ENCODE data around the gene FKBP6.
"Not testable (repeated sequence)": the region's sequence is repeated elsewhere in the genome, so short reads cannot be mapped to it uniquely, and the experiment has no call there.

FKBP6 gene

GRCh38 chr7:73327922-73328321, at the start of gene FKBP6, which contains the start of gene TRIM50:
TSS of gene FKBP6 (plus strand) at chr7:73328161. CDS start at chr7:73328429, 268 bp downstream.
TSS of gene TRIM50 (minus strand) at chr7:73328082. CDS start at chr7:73324787, 3,295 bp downstream.
- peaks cover 0 to 24% (median 12%) of the 10 kb centered on the region in 5 donors for H3K4me1 ChIP-seq (ENCODE audit: control insufficient read depth in 5 of 5, insufficient read depth in 5 of 5, low read length in 5 of 5)
- H3K9ac ChIP-seq (ENCODE audit: low read length in 5 of 5); H3K27ac ChIP-seq (ENCODE audit: low read depth, low read length); H3K36me3 ChIP-seq (ENCODE audit: control insufficient read depth in 5 of 5, insufficient read depth in 5 of 5, low read length in 5 of 5); H3K4me3 ChIP-seq (ENCODE audit: low read depth in 1 of 5, low read length in 5 of 5); H3K9me3 ChIP-seq (ENCODE audit: control insufficient read depth in 5 of 5, low read length in 5 of 5); H3K27me3 ChIP-seq (ENCODE audit: control insufficient read depth in 5 of 5, insufficient read depth in 4 of 5, low read length in 5 of 5): not testable (repeated sequence)

- H3K4me3 ChIP-seq (ENCODE audit: low read depth in 1 of 5, low read length in 5 of 5); H3K27me3 ChIP-seq (ENCODE audit: control insufficient read depth in 5 of 5, insufficient read depth in 4 of 5, low read length in 5 of 5); H3K36me3 ChIP-seq (ENCODE audit: control insufficient read depth in 5 of 5, insufficient read depth in 5 of 5, low read length in 5 of 5); H3K9ac ChIP-seq (ENCODE audit: low read length in 5 of 5); H3K9me3 ChIP-seq (ENCODE audit: control insufficient read depth in 5 of 5, low read length in 5 of 5); H3K4me1 ChIP-seq (ENCODE audit: control insufficient read depth in 5 of 5, insufficient read depth in 5 of 5, low read length in 5 of 5); H3K27ac ChIP-seq (ENCODE audit: low read depth, low read length): not testable (repeated sequence)
These were observed 30.7 kb upstream of the FKBP6 start for GRCh38 chr7:73297235-73297634.

GRCh38 chr7:73297706-73298105, 30.3 kb upstream of the FKBP6 start:
- H3K4me1 ChIP-seq (ENCODE audit: control insufficient read depth in 5 of 5, insufficient read depth in 5 of 5, low read length in 5 of 5); H3K4me3 ChIP-seq (ENCODE audit: low read depth in 1 of 5, low read length in 5 of 5); H3K9ac ChIP-seq (ENCODE audit: low read length in 5 of 5); H3K36me3 ChIP-seq (ENCODE audit: control insufficient read depth in 5 of 5, insufficient read depth in 5 of 5, low read length in 5 of 5); H3K9me3 ChIP-seq (ENCODE audit: control insufficient read depth in 5 of 5, low read length in 5 of 5); H3K27ac ChIP-seq (ENCODE audit: low read depth, low read length); H3K27me3 ChIP-seq (ENCODE audit: control insufficient read depth in 5 of 5, insufficient read depth in 4 of 5, low read length in 5 of 5): not testable (repeated sequence)

- H3K9ac ChIP-seq (ENCODE audit: low read length in 5 of 5); H3K27ac ChIP-seq (ENCODE audit: low read depth, low read length); H3K27me3 ChIP-seq (ENCODE audit: control insufficient read depth in 5 of 5, insufficient read depth in 4 of 5, low read length in 5 of 5); H3K9me3 ChIP-seq (ENCODE audit: control insufficient read depth in 5 of 5, low read length in 5 of 5); H3K4me3 ChIP-seq (ENCODE audit: low read depth in 1 of 5, low read length in 5 of 5); H3K4me1 ChIP-seq (ENCODE audit: control insufficient read depth in 5 of 5, insufficient read depth in 5 of 5, low read length in 5 of 5): not testable (repeated sequence)
- H3K36me3 ChIP-seq (ENCODE audit: control insufficient read depth in 5 of 5, insufficient read depth in 5 of 5, low read length in 5 of 5), result peaks cover 0 to 22% (median 19%) of the 10 kb centered on the region in 5 donors
These were observed 28.1 kb upstream of the FKBP6 start for GRCh38 chr7:73299812-73300211.

GRCh38 chr7:73301108-73301507, 26.9 kb upstream of the FKBP6 start:
- H3K27ac ChIP-seq (ENCODE audit: low read depth, low read length); H3K9me3 ChIP-seq (ENCODE audit: control insufficient read depth in 5 of 5, low read length in 5 of 5); H3K4me1 ChIP-seq (ENCODE audit: control insufficient read depth in 5 of 5, insufficient read depth in 5 of 5, low read length in 5 of 5): not testable (repeated sequence)

GRCh38 chr7:73302846-73303245, 25.1 kb upstream of the FKBP6 start:
- not testable (repeated sequence) for H3K9ac ChIP-seq (ENCODE audit: low read length in 5 of 5); H3K27me3 ChIP-seq (ENCODE audit: control insufficient read depth in 5 of 5, insufficient read depth in 4 of 5, low read length in 5 of 5); H3K27ac ChIP-seq (ENCODE audit: low read depth, low read length); H3K9me3 ChIP-seq (ENCODE audit: control insufficient read depth in 5 of 5, low read length in 5 of 5); H3K4me3 ChIP-seq (ENCODE audit: low read depth in 1 of 5, low read length in 5 of 5); H3K4me1 ChIP-seq (ENCODE audit: control insufficient read depth in 5 of 5, insufficient read depth in 5 of 5, low read length in 5 of 5)
- H3K36me3 ChIP-seq (ENCODE audit: control insufficient read depth in 5 of 5, insufficient read depth in 5 of 5, low read length in 5 of 5), result peaks cover 0 to 40% (median 35%) of the 10 kb centered on the region in 5 donors

More at GRCh38 chr7:73301108-73301507, 26.9 kb upstream of the FKBP6 start:
- H3K36me3 ChIP-seq (ENCODE audit: control insufficient read depth in 5 of 5, insufficient read depth in 5 of 5, low read length in 5 of 5), result peaks cover 0 to 29% (median 24%) of the 10 kb centered on the region in 5 donors
- H3K27me3 ChIP-seq (ENCODE audit: control insufficient read depth in 5 of 5, insufficient read depth in 4 of 5, low read length in 5 of 5); H3K9ac ChIP-seq (ENCODE audit: low read length in 5 of 5); H3K4me3 ChIP-seq (ENCODE audit: low read depth in 1 of 5, low read length in 5 of 5): not testable (repeated sequence)

GRCh38 chr7:73303546-73303945, 24.4 kb upstream of the FKBP6 start:
- H3K27me3 ChIP-seq (ENCODE audit: control insufficient read depth in 5 of 5, insufficient read depth in 4 of 5, low read length in 5 of 5), result no peaks in the 10 kb centered on the region
- peaks cover 0 to 12% (median 9%) of the 10 kb centered on the region in 5 donors for H3K4me1 ChIP-seq (ENCODE audit: control insufficient read depth in 5 of 5, insufficient read depth in 5 of 5, low read length in 5 of 5)
- H3K36me3 ChIP-seq (ENCODE audit: control insufficient read depth in 5 of 5, insufficient read depth in 5 of 5, low read length in 5 of 5), result peaks cover 0 to 40% (median 35%) of the 10 kb centered on the region in 5 donors
- no peaks in the 10 kb centered on the region for H3K9me3 ChIP-seq (ENCODE audit: control insufficient read depth in 5 of 5, low read length in 5 of 5)
- no peak overlapping the region for H3K9ac ChIP-seq (ENCODE audit: low read length in 5 of 5)
- no peak overlapping the region for H3K4me3 ChIP-seq (ENCODE audit: low read depth in 1 of 5, low read length in 5 of 5)
- H3K27ac ChIP-seq (ENCODE audit: low read depth, low read length), result no peak overlapping the region

GRCh38 chr7:73304071-73304470, 23.9 kb upstream of the FKBP6 start:
- Histone ChIP-seq H3K27me3 (ENCODE audit: control insufficient read depth in 5 of 5, insufficient read depth in 4 of 5, low read length in 5 of 5) (no peaks in the 10 kb centered on the region), H3K9me3 (ENCODE audit: control insufficient read depth in 5 of 5, low read length in 5 of 5) (no peaks in the 10 kb centered on the region), H3K9ac (ENCODE audit: low read length in 5 of 5) (no peak overlapping the region), H3K4me3 (ENCODE audit: low read depth in 1 of 5, low read length in 5 of 5) (no peak overlapping the region), H3K27ac (ENCODE audit: low read depth, low read length) (no peak overlapping the region), H3K4me1 (ENCODE audit: control insufficient read depth in 5 of 5, insufficient read depth in 5 of 5, low read length in 5 of 5) (peaks cover 0 to 16% (median 10%) of the 10 kb centered on the region in 5 donors), H3K36me3 (ENCODE audit: control insufficient read depth in 5 of 5, insufficient read depth in 5 of 5, low read length in 5 of 5) (peaks cover 0 to 40% (median 35%) of the 10 kb centered on the region in 5 donors)

GRCh38 chr7:73304612-73305387, 23.2 kb upstream of the FKBP6 start:
- H3K27me3 ChIP-seq (ENCODE audit: control insufficient read depth in 5 of 5, insufficient read depth in 4 of 5, low read length in 5 of 5); H3K27ac ChIP-seq (ENCODE audit: low read depth, low read length); H3K4me3 ChIP-seq (ENCODE audit: low read depth in 1 of 5, low read length in 5 of 5); H3K9ac ChIP-seq (ENCODE audit: low read length in 5 of 5); H3K9me3 ChIP-seq (ENCODE audit: control insufficient read depth in 5 of 5, low read length in 5 of 5): not testable (repeated sequence)
- Histone ChIP-seq H3K4me1 (ENCODE audit: control insufficient read depth in 5 of 5, insufficient read depth in 5 of 5, low read length in 5 of 5) (peaks cover 0 to 22% (median 14%) of the 10 kb centered on the region in 5 donors), H3K36me3 (ENCODE audit: control insufficient read depth in 5 of 5, insufficient read depth in 5 of 5, low read length in 5 of 5) (peaks cover 0 to 40% (median 35%) of the 10 kb centered on the region in 5 donors)

GRCh38 chr7:73307436-73307835, 20.5 kb upstream of the FKBP6 start:
- Histone ChIP-seq H3K36me3 (ENCODE audit: control insufficient read depth in 5 of 5, insufficient read depth in 5 of 5, low read length in 5 of 5) (peaks cover 0 to 40% (median 35%) of the 10 kb centered on the region in 5 donors), H3K9me3 (ENCODE audit: control insufficient read depth in 5 of 5, low read length in 5 of 5) (no peaks in the 10 kb centered on the region), H3K4me3 (ENCODE audit: low read depth in 1 of 5, low read length in 5 of 5) (peak overlapping the region; percentile 61 to 88 (median 78)), H3K9ac (ENCODE audit: low read length in 5 of 5) (peak overlapping the region in 1 of 5 donors; percentile 30), H3K27me3 (ENCODE audit: control insufficient read depth in 5 of 5, insufficient read depth in 4 of 5, low read length in 5 of 5) (no peaks in the 10 kb centered on the region), H3K27ac (ENCODE audit: low read depth, low read length) (no peak overlapping the region), H3K4me1 (ENCODE audit: control insufficient read depth in 5 of 5, insufficient read depth in 5 of 5, low read length in 5 of 5) (peaks cover 0 to 22% (median 14%) of the 10 kb centered on the region in 5 donors)
